Lung (tissue), 12 donors: ENCODE data around the gene ACSF2. TPM values are rescaled to one million over a fixed set of nuclear protein-coding genes. Genes with fewer than 3 reads are reported as not detected.

Experiments used
- ATAC-seq: fragments of 200-7000 bp; cut with Tn5 transposase; one replicate; pipeline ENCODE4 v1.9.1; 2020; ENCODE audit warnings: moderate number of reproducible peaks; ENCODE audit not compliant: insufficient read depth, low FRiP score
- DNase-seq, 3 donors: peaks; one replicate each; pipeline ENCODE4 v3.0.0-alpha.2; 2013 to 2017
- H3K27ac ChIP-seq, 2 donors: one replicate each; pipeline ENCODE4 v1.5.1; 2013; ENCODE audit warnings: mild to moderate bottlenecking in 2 of 2, moderate library complexity in 2 of 2, control low read depth in 1 of 2, inconsistent platforms in 1 of 2, low read depth in 1 of 2, low read length in 1 of 2
- H3K27me3 ChIP-seq, 3 donors: one replicate each; pipeline ENCODE4 v1.5.1; 2013; ENCODE audit warnings: low read length in 2 of 3; ENCODE audit not compliant: control insufficient read depth in 3 of 3, insufficient read depth in 3 of 3
- H3K36me3 ChIP-seq, 4 donors: one replicate each; pipeline ENCODE4 v1.5.1; 2013; ENCODE audit warnings: low read length in 4 of 4, mild to moderate bottlenecking in 1 of 4, moderate library complexity in 1 of 4; ENCODE audit not compliant: control insufficient read depth in 4 of 4, insufficient read depth in 4 of 4
- H3K4me1 ChIP-seq, 5 donors: one replicate each; pipeline ENCODE4 v1.5.1; 2013; ENCODE audit warnings: low read length in 5 of 5, mild to moderate bottlenecking in 2 of 5, moderate library complexity in 1 of 5; ENCODE audit not compliant: control insufficient read depth in 5 of 5, insufficient read depth in 5 of 5
- H3K4me3 ChIP-seq: one replicate; pipeline ENCODE4 v1.5.1; 2013; ENCODE audit warnings: mild to moderate bottlenecking, control low read depth, moderate library complexity
- H3K9ac ChIP-seq, 2 donors: one replicate each; pipeline ENCODE4 v1.5.1; 2013; ENCODE audit warnings: low read length in 2 of 2, control low read depth in 1 of 2; ENCODE audit not compliant: insufficient read depth in 1 of 2
- H3K9me3 ChIP-seq, 4 donors: one replicate each; pipeline ENCODE4 v1.5.1; 2013; ENCODE audit warnings: low read length in 3 of 4, mild to moderate bottlenecking in 1 of 4, moderate library complexity in 1 of 4; ENCODE audit not compliant: control insufficient read depth in 4 of 4, insufficient read depth in 3 of 4
- CTCF ChIP-seq: IDR thresholded peaks from 2 replicates; pipeline ENCODE4 v1.5.1; 2012; ENCODE audit warnings: mild to moderate bottlenecking; ENCODE audit errors: control extremely low read depth, extremely low read depth
- WGBS, 2 donors: extraction: QIAGEN DNeasy Blood & Tissue Kit; methylation state at CpG; one replicate each; pipeline ENCODE4 v1.1.7; 2013; 5-methylcytosine and 5-hydroxymethylcytosine counted together
- polyA plus RNA-seq, 2 donors: library from polyadenylated mRNA; stranded (reverse); fragments of 200-250 nt; gene quantifications; one replicate each; pipeline ENCODE4 v1.2.1, GENCODE V29; 2013
- total RNA-seq, 2 donors: library from RNA; depleted of rRNA in 1 of 2; stranded (reverse); fragments of >200 nt in 1 of 2; gene quantifications; one replicate each; pipeline ENCODE4 v1.2.1, GENCODE V29; 2014 to 2021
- donor health status: control.
- donor health status: control.
- donor health status: Bipolar disorder and iron deficiency.
- donor health status: healthy.
- donor health status: DM: yes; HTN: yes; CAD: no.

Gene ACSF2
- total and polyA plus RNA-seq, 4 donors = 23.5 to 79.2 (median 70.9) TPM

GRCh38 chr17:50440172-50440837 lies 14.3 kb downstream of the ACSF2 start:
- peaks cover 2 to 23% (median 9%) of the 10 kb centered on the region in 5 donors for H3K4me1 ChIP-seq

GRCh38 chr17:50440838-50441829 lies 15.1 kb downstream of the ACSF2 start:
- Histone ChIP-seq H3K27me3 (no peaks in the 10 kb centered on the region), H3K9ac (no peak overlapping the region), H3K36me3 (peaks cover 0 to 4% (median 0%) of the 10 kb centered on the region in 4 donors), H3K4me1 (peaks cover 2 to 23% (median 9%) of the 10 kb centered on the region in 5 donors), H3K9me3 (no peaks in the 10 kb centered on the region), H3K4me3 (no peak overlapping the region), H3K27ac (peak overlapping the region in 1 of 2 donors; percentile 83)
- DNase-seq (peak in 1 of 3 donors; percentile 4), ATAC-seq (no peak)
- TF ChIP-seq CTCF = no peak
- 81 to 89% methylated on average over 10 of the region's 10 CpGs for WGBS, 2 donors

More at GRCh38 chr17:50440172-50440837, 14.3 kb downstream of the ACSF2 start:
- Histone ChIP-seq H3K9ac (peak overlapping the region in 1 of 2 donors; percentile 47), H3K27ac (peak overlapping the region in 1 of 2 donors; percentile 83), H3K9me3 (no peaks in the 10 kb centered on the region), H3K4me3 (no peak overlapping the region), H3K27me3 (no peaks in the 10 kb centered on the region), H3K36me3 (peaks cover 0 to 4% (median 0%) of the 10 kb centered on the region in 4 donors)
- 74 to 79% methylated on average over 4 of the region's 4 CpGs for WGBS, 2 donors
- no peak for TF ChIP-seq CTCF
- ATAC-seq (peak; percentile 21), DNase-seq (peak; percentile 39 to 70 (median 39))

- no peak for TF ChIP-seq CTCF
- Histone ChIP-seq H3K4me3 (no peak overlapping the region), H3K27ac (peak overlapping the region in 1 of 2 donors; percentile 67), H3K4me1 (peaks cover 2 to 36% (median 9%) of the 10 kb centered on the region in 5 donors), H3K9ac (peak overlapping the region in 1 of 2 donors; percentile 55), H3K9me3 (no peaks in the 10 kb centered on the region), H3K27me3 (no peaks in the 10 kb centered on the region), H3K36me3 (peaks cover 0 to 2% (median 0%) of the 10 kb centered on the region in 4 donors)
- DNase-seq = peak in 2 of 3 donors; percentile 34 to 38
- peak; percentile 25 for ATAC-seq
- 36 to 62% methylated on average over 3 of the region's 3 CpGs for WGBS, 2 donors
Measured at GRCh38 chr17:50443505-50443974, 17.5 kb downstream of the ACSF2 start.
